Aorta (tissue), 5 donors: Measurements from ENCODE around the gene SRRM4. TPM values are rescaled to one million over a fixed set of nuclear protein-coding genes. Genes with fewer than 3 reads are reported as not detected.
A peak's percentile ranks its signal among the peaks of the same experiment; 100 is the strongest.

Experiments used
- ATAC-seq: fragments of 200-7000 bp; cut with Tn5 transposase; one replicate; pipeline ENCODE4 v1.9.1; 2022; ENCODE audit warnings: moderate library complexity; ENCODE audit not compliant: low FRiP score
- DNase-seq, 2 donors: peaks; one replicate each; pipeline ENCODE4 v3.0.0-alpha.2; 2020
- H3K27ac ChIP-seq, 2 donors: one replicate each; pipeline ENCODE4 v1.5.1; 2013; ENCODE audit warnings: low read length in 2 of 2, mild to moderate bottlenecking in 2 of 2, moderate library complexity in 2 of 2, control low read depth in 1 of 2, inconsistent platforms in 1 of 2, low read depth in 1 of 2
- H3K27me3 ChIP-seq, 2 donors: one replicate each; pipeline ENCODE4 v1.6.1; 2013; ENCODE audit warnings: control low read depth in 1 of 2, low read length in 1 of 2, mild to moderate bottlenecking in 1 of 2, moderate library complexity in 1 of 2; ENCODE audit not compliant: insufficient read depth in 2 of 2, control insufficient read depth in 1 of 2
- H3K36me3 ChIP-seq, 2 donors: one replicate each; pipeline ENCODE4 v1.6.1; 2013; ENCODE audit warnings: control low read depth in 1 of 2, low read length in 1 of 2, mild to moderate bottlenecking in 1 of 2; ENCODE audit not compliant: insufficient read depth in 2 of 2, control insufficient read depth in 1 of 2
- H3K4me1 ChIP-seq, 2 donors: one replicate each; pipeline ENCODE4 v1.6.1; 2013; ENCODE audit warnings: low read length in 2 of 2, control low read depth in 1 of 2, mild to moderate bottlenecking in 1 of 2, moderate library complexity in 1 of 2; ENCODE audit not compliant: insufficient read depth in 2 of 2, control insufficient read depth in 1 of 2
- H3K4me3 ChIP-seq, 2 donors: one replicate each; pipeline ENCODE4 v1.5.1; 2013; ENCODE audit warnings: low read length in 2 of 2, control low read depth in 1 of 2, mild to moderate bottlenecking in 1 of 2
- H3K9me3 ChIP-seq: one replicate; pipeline ENCODE4 v1.6.1; 2013; ENCODE audit warnings: mild to moderate bottlenecking, low read length; ENCODE audit not compliant: control insufficient read depth
- WGBS, 2 donors: extraction: QIAGEN DNeasy Blood & Tissue Kit; methylation state at CpG; one replicate each; pipeline ENCODE4 v1.1.7; 2013; 5-methylcytosine and 5-hydroxymethylcytosine counted together
- intact Hi-C, 2 donors: fragments of 100-400 bp; cut with DNase I; formaldehyde crosslinking; loops; one replicate each; pipeline versions ENCODE4 v1.14.2 to v1.15.0; 2022
- polyA plus RNA-seq, 2 donors: library from polyadenylated mRNA; stranded (reverse); fragments of 200-250 nt; gene quantifications; one replicate each; pipeline ENCODE4 v1.2.3, GENCODE V29; 2013
- total RNA-seq, 2 donors: library from RNA; stranded (reverse); fragmentation: NEBNext Ultra II Directional; extraction: Animal tissue kit (Norgen Biotek cat#: 25700); gene quantifications; one replicate each; pipeline ENCODE4 v1.2.1, GENCODE V29; 2021
- donor health status: healthy with polysubstance abuse.
- donor health status: Bipolar disorder and iron deficiency.
- donor health status: DM: no; HTN: no; CAD: no.
- donor health status: DM: no; HTN: no; CAD: no.
- donor health status: DM: yes; HTN: yes; CAD: no.

SRRM4 gene
- total and polyA plus RNA-seq, 4 donors: 0.13 to 0.88 (median 0.25) TPM

DNA sequence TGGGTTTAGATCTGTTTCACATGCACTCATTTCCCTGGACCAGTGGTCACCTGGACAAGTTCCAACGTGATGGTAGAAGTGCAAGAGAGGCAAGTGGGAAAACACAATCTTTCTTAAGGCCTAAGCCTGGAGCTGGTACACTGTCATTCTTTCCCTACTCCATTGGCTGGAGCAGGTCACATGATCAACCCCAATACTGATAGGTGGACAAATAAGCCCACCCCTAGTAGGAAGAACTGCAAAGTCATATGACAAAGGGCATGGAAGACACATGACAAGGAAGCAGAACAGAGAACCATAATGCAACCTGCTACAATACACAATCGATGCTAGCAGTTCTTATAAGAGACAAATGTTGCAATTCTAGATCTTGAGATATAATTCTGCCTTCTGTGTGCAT is 66.3 kb downstream of the SRRM4 start:
- intact Hi-C loops: no loop called here
- 58 to 76% methylated on average over 2 of the region's 2 CpGs for WGBS, 2 donors
- Histone ChIP-seq H3K36me3 (no peaks in the 10 kb centered on the region), H3K4me1 (no peaks in the 10 kb centered on the region), H3K27me3 (no peaks in the 10 kb centered on the region), H3K27ac (no peak overlapping the region), H3K9me3 (peaks cover 2% of the 10 kb centered on the region), H3K4me3 (no peak overlapping the region)
- no peak for ATAC-seq
- DNase-seq: no peak

DNA sequence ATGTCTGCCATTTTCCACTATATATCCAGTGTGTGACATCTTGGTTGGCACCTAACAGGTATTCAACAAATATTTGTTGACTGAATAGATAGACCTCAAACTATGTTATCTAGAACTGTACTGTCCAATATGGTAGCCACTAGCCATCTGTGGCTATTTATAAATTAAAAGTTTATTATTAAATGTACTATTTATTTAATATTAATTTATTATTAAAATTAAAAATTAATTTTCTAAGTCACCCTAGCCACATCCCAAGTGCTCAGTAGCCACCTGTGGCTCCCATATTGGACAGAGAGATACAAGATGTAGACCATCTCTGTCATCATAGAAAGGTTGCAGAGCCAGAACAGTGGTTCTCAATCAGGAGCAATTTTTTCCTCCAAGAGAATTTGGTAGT is 69.3 kb downstream of the SRRM4 start:
- Histone ChIP-seq H3K4me3 (no peak overlapping the region), H3K36me3 (no peaks in the 10 kb centered on the region), H3K4me1 (no peaks in the 10 kb centered on the region), H3K27me3 (no peaks in the 10 kb centered on the region), H3K9me3 (peaks cover 2% of the 10 kb centered on the region), H3K27ac (no peak overlapping the region)
- DNase-seq: no peak
- ATAC-seq: no peak
- intact Hi-C loops: no loop called here

DNA sequence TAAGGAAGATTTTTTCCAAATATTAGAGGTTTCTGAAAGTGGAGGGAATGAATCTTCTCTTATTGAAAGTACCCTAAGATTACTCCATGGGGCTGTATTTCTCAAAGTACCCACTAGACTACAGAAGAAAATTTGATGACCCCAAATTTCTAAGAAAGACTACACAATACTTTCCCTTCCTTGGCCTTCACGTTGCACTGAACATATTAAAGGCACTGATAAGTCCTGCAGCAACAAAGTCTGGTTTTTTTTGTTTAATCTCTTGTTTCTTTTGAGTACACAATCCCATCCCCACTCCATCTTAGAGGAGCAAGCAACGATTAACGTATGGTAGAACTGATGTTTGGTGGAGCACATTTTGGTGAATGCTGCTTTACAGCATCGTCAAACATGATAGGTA is 70.1 kb downstream of the SRRM4 start:
- no peaks in the 10 kb centered on the region for H3K36me3 ChIP-seq
- WGBS, 2 donors: 81 to 85% methylated on average over 4 of the region's 4 CpGs
- H3K27ac ChIP-seq: no peak overlapping the region
- no peaks in the 10 kb centered on the region for H3K27me3 ChIP-seq
- no peak overlapping the region for H3K4me3 ChIP-seq
- ATAC-seq: no peak
- no peak for DNase-seq
- intact Hi-C loops: no loop called here
- H3K4me1 ChIP-seq: no peaks in the 10 kb centered on the region
- peaks cover 2% of the 10 kb centered on the region for H3K9me3 ChIP-seq

DNA sequence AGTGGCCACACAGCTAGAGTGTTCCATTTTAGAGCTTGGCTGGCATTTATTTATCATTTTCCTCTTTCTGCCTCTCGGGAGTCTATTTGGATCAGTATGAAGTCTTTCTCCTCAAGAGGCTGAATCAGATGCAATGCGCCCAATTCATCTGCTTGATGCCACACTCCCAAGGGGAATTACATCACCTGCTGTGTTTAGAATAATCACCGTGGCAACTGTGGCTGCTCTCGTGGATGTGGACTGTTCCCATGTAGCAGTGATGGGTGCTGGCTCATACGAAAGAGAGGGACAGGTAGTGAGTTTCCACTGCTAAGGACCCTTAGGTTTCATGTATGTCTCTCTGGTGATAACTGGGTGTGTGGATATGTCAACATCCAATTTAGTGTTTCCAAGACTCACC is 70.7 kb downstream of the SRRM4 start:
- intact Hi-C loops: no loop called here
- 76 to 83% methylated on average over 5 of the region's 5 CpGs for WGBS, 2 donors
- H3K36me3 ChIP-seq: no peaks in the 10 kb centered on the region
- H3K9me3 ChIP-seq: peaks cover 2% of the 10 kb centered on the region
- DNase-seq: no peak
- no peaks in the 10 kb centered on the region for H3K27me3 ChIP-seq
- H3K4me3 ChIP-seq: no peak overlapping the region
- no peak overlapping the region for H3K27ac ChIP-seq
- H3K4me1 ChIP-seq: no peaks in the 10 kb centered on the region
- no peak for ATAC-seq

DNA sequence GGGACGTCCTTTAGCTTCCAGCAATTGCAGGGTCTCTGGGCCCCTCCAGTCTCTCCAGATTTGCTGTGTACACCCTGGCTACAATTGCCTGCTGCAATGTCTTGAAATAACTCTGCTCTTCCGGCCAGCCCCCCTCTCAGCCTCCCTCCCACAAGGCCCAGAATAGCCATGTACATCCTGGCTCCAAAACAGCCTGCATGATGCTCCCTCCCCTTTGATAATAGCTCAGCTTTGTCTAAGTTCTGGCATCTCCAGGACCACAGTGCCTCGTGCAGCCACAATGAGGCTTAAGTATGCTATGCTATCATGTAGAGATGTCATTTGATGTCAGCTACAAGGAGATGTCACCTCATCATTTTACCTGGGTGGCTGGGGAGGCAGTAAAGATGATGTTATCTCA is 74.6 kb downstream of the SRRM4 start:
- Histone ChIP-seq H3K27me3 (no peaks in the 10 kb centered on the region), H3K9me3 (peaks cover 1% of the 10 kb centered on the region), H3K27ac (no peak overlapping the region), H3K36me3 (no peaks in the 10 kb centered on the region), H3K4me3 (no peak overlapping the region), H3K4me1 (no peaks in the 10 kb centered on the region)
- intact Hi-C loops: no loop called here
- ATAC-seq: no peak
- DNase-seq: no peak
- WGBS, 2 donors: 36% methylated on average over 3 of the region's 3 CpGs

DNA sequence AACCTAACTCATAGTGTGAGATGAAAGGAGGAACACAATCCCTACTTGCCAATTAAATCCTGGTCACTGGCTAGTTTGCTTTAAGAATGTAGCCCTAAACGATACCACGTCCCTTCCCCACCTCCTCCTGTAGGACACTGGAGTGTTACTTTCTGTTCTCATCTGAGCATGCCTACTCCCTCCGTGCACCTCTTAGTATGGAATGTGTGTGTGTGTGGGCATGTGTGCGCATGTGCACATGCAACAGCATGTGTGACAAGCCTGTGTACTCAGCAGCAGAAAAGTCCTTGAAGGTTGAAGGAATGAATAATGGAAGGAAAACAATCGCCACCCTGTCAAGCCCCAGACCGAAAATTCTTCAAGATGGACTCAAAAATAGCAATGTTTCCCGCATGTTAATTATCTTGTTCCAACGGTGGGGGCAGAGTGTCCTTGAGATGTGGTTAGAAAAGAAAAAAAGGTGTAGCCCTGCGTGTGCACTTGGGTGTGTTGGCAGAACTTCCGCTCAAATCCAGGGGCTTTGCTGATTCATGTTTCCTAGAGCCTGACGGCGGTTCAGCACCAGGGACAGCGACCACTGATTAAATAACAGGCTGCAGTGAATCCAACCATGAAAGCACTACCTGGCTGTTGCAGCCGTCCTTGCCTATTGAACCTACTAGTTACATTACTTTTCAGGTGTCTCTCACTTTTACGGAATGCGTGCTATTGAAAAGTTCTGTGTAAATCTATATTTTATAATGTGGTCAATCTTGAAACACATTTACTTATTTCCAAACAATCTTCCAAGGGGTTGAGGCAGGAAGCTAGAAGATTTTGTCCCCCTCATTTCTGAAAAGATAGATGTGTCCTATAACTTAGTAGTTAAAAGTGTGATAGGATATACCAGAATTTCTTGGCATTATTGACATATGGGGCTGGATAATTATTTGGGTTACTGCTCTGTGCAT is 79.8 kb downstream of the SRRM4 start:
- Histone ChIP-seq H3K4me3 (no peak overlapping the region), H3K27ac (no peak overlapping the region), H3K4me1 (no peaks in the 10 kb centered on the region), H3K9me3 (peaks cover 1% of the 10 kb centered on the region), H3K36me3 (no peaks in the 10 kb centered on the region), H3K27me3 (no peaks in the 10 kb centered on the region)
- no peak for ATAC-seq
- intact Hi-C loops: no loop called here
- WGBS, 2 donors: 25 to 26% methylated on average over 16 of the region's 16 CpGs
- DNase-seq: peak in 1 of 2 donors; percentile 62

DNA sequence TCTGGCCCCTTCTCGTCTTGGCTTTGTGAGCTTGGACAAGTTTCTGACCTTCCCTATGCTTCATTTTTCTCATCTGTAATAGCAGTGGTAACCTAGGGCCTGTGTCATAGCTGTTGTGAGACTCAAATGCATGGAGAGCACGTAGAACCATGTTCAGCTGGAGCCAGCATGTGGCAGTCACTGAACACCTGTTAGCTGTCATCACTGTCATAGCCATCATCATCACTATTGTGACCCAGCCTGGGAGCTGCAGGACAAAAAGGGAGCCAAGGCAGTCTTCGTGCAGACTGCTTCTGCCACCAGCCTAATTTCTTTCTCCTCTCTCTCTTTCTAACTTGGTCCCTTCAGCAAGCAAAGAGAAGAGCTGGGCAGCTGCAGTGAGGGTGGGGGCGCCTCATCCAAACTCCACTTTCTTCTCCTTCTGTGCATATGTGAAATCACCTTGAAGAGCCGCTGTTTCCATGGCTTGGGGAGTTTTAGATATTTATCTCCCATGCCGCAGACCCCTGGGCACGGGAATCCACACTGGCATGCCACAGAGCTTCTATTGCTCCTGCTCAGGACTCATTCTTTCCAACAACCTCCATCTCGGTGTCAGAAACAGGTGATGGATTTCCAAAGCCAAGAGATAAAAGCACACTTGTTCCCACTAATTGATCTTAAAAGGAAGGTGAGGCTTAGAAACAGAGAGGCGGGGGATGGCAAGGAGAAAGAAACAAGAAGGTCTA is 87.0 kb downstream of the SRRM4 start:
- intact Hi-C loops: no loop called here
- H3K4me1 ChIP-seq: no peaks in the 10 kb centered on the region
- H3K4me3 ChIP-seq: no peak overlapping the region
- 63 to 64% methylated on average over 9 of the region's 9 CpGs for WGBS, 2 donors
- DNase-seq (no peak), ATAC-seq (no peak)
- no peaks in the 10 kb centered on the region for H3K9me3 ChIP-seq
- no peaks in the 10 kb centered on the region for H3K27me3 ChIP-seq
- H3K27ac ChIP-seq: no peak overlapping the region
- no peaks in the 10 kb centered on the region for H3K36me3 ChIP-seq

DNA sequence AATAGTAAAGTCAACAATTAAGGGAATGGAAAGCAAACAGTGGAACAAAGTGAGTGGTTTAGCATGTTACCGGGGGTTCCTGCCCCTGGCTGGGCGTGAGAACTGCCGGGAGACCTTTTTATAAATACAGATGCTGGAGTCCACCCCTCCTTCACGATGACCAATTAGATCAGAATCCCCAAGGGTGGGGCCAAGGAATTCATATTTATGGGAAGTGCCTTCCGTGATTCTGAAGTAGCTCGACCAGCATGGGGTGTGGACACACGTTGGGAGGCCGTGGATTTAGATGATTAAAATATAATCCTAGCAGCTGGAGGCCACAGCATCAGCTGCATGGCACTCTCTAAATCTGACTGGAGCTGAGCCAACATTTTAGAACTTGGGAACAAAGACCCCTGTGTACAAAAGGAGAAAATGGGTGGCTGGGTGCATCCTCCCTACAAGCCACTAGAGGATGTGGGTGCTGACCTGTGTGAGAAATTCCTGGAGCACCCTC is 87.9 kb downstream of the SRRM4 start:
- no peak overlapping the region for H3K4me3 ChIP-seq
- DNase-seq (no peak), ATAC-seq (no peak)
- H3K4me1 ChIP-seq: no peaks in the 10 kb centered on the region
- no peaks in the 10 kb centered on the region for H3K27me3 ChIP-seq
- no peaks in the 10 kb centered on the region for H3K9me3 ChIP-seq
- no peak overlapping the region for H3K27ac ChIP-seq
- H3K36me3 ChIP-seq: no peaks in the 10 kb centered on the region
- intact Hi-C loops: no loop called here
- WGBS, 2 donors: 25 to 33% methylated on average over 8 of the region's 8 CpGs
